Uterus (tissue), 2 donors: Measurements from ENCODE around the gene TNRC6A.

Source experiments
- CTCF ChIP-seq, 4 experiments: fragments of 200-600 bp in 2 of 4; fragments of 450-650 bp in 2 of 4; sonication (generic) in 2 of 4; IDR thresholded peaks; one replicate each; pipeline ENCODE4 v1.5.1; 2016 to 2019; ENCODE audit warnings: antibody characterized with exemption in 4 of 4, mild to moderate bottlenecking in 2 of 4, moderate library complexity in 1 of 4
- POLR2A ChIP-seq, 2 donors: fragments of 450-650 bp; IDR thresholded peaks; one replicate each; pipeline ENCODE4 v1.6.1; 2016; ENCODE audit warnings: antibody characterized with exemption in 2 of 2, mild to moderate bottlenecking in 1 of 2, moderate library complexity in 1 of 2

- TF ChIP-seq CTCF (IDR thresholded peaks at IDR 0.05) (no peak), POLR2A (IDR thresholded peaks at IDR 0.05) (no peak)
Observed at GRCh38 chr16:24871891-24872290, 142.4 kb downstream of the TNRC6A start.
